GM19372 (cell line): Measurements from ENCODE around the gene HDAC8.
"Not testable (repeated sequence)": the region's sequence is repeated elsewhere in the genome, so short reads cannot be mapped to it uniquely, and the experiment has no call there.

Source experiments
- ATAC-seq: cut with Tn5 transposase; IDR thresholded peaks from one replicate; pipeline ENCODE4 v1.9.1; 2021; ENCODE audit warnings: mild to moderate bottlenecking, low read depth, moderate library complexity; ENCODE audit not compliant: unreplicated experiment

Gene HDAC8

GRCh38 chrX:72539822-72540221 lies 32.8 kb downstream of the HDAC8 start:
- no peak for ATAC-seq

DNA sequence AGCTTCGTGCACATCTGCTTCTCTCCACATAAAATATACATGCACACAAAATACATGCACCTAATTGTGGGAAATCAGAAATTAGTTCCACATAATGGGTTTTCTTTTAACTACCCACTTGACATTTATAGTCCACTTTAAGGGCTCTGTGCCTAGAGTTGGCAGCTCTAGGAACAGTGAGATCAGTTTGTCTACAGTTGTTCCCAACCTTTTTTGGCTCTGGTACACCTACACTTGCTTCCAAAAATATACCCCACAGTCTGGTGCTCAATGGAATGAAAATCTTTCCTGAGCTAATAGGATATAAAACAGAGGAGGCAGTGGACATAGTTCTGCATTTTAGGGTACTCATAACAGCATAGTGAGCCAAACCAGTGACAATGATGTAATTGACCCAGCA lies 36.1 kb downstream of the HDAC8 start:
- ATAC-seq, result no peak

- no peak for ATAC-seq
These were observed 40.3 kb downstream of the HDAC8 start for GRCh38 chrX:72532366-72532765.

- ATAC-seq, result no peak
These were observed 45.8 kb downstream of the HDAC8 start for GRCh38 chrX:72526534-72527508.

DNA sequence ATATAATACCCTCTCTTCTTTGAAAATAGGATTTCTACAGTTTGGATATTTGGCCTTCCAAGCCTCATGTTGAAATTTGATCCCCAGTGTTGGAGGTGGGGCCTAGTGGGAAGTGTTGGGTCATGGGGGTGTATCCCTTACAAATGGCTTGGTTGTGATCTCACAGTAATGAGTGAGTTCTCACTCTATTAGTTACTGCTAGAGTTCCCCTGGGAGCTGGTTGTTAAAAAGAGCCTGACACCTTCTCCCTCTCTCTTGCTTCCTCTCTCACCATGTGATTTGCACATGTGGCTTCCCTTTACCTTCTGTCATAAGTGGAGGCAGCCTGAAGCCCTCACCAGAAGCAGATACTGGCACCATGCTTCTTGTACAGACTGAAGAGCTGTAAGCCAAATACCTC lies 73.9 kb downstream of the HDAC8 start:
- ATAC-seq, result no peak

GRCh38 chrX:72495046-72495445 lies 77.6 kb downstream of the HDAC8 start:
- ATAC-seq, result no peak

DNA sequence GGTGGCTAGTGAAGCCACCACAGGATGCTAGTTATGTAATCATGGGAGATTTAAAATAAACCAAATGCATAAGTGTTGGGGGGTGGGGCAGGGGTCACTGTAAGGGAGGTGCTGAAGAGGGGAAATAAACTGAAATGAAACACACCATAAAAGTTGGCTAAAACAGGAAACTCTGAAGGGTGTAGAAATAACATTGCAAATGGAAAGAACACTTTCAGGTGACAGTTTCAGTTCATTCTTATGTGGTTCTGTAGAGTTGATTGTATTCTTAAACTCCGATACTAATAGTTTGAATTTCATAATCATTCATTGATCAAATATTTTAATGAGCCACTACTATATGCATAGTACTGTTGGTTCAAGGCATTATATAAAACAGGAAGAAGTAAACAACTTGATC lies 80.1 kb downstream of the HDAC8 start:
- ATAC-seq, result peak; percentile 83

- not testable (repeated sequence) for ATAC-seq
These were observed 82.4 kb downstream of the HDAC8 start for GRCh38 chrX:72490221-72490620.

DNA sequence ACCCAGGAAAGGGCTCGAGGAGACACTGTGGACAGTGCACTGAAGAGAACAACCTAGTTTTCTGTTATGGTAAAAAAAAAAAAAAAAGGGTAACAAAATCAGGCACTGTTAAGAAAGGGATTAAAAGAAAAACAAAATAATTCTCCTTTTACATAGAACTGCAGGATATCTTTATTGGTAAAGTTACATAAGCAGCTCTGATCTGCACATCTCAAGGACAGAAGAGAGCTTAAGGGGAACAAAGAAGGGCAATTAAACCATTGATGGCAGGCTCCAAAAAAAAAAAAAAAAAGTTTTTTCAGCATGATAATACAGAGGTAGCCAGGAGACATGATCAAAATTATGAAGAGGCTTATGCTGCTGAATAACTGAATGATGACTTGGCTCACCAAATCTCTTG lies 85.0 kb downstream of the HDAC8 start:
- no peak for ATAC-seq

DNA sequence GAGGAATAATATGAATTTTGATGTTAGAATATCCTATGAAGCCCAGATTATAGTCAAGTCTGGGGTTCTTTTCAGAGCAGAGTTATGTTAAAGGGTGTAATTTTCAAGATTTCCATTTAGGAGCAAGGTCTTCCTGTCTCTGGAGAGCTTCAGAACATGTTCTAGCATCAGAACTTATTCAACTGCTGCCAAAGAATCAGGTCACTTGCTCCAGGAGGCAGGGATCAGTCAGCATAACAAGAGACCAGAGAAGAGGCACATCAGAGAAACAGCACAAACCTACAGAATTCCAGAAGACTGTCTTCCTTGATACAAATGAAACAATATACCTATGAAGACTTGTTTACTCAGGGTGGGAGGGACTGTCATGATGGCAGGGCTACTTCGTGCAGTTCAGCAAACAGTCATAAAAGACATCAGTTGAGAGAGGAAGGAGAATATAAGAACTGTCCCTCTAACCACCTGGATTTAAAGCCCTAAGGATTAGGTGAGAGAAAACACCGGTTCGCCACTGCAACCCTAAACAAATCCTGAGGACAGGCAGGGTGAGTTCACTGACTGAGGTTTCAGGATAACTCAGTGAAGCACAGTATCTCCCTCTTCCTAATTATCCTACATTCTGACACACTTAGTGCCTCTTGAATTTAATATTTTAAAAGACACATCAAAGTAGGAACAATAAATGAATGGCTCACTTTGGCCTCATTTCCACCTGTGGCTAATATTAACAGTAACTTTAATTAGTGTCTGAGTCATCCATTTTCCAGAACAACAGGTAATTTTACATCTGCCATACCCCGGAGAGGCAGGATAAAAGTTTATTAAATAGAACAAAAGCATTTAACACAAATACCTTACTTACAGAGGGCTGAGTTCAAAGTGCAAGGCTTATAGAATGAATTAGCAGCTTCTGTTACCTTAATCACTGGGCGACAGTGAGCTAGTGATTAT lies 93.0 kb downstream of the HDAC8 start:
- no peak for ATAC-seq

- no peak for ATAC-seq
These were observed 93.8 kb downstream of the HDAC8 start for GRCh38 chrX:72478853-72479252.

- no peak for ATAC-seq
These were observed 94.3 kb downstream of the HDAC8 start for GRCh38 chrX:72478351-72478750.

DNA sequence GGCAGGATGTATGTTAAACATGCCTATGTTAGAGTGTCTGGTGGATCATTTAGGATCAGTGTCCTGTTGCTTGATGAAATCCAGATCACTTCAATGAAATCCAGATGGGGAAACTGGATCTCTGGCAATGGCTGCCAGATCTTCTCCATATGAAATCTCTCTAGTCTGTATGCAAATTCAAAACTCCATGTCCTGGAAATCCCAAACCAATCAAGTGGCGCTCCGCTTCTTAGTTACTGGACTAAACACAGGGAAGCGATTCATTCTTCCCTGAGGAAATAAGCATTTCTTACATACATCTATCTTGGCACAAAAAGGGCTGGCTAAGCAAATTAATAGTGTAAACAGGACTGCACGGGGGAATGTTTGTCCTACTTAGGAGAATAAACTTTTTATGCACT lies 94.9 kb downstream of the HDAC8 start:
- no peak for ATAC-seq

- ATAC-seq, result no peak
These were observed 95.3 kb downstream of the HDAC8 start for GRCh38 chrX:72477376-72477775.

GRCh38 chrX:72475952-72476668 lies 96.5 kb downstream of the HDAC8 start:
- ATAC-seq, result no peak

- ATAC-seq, result no peak
These were observed 97.3 kb downstream of the HDAC8 start for GRCh38 chrX:72475338-72475737.

DNA sequence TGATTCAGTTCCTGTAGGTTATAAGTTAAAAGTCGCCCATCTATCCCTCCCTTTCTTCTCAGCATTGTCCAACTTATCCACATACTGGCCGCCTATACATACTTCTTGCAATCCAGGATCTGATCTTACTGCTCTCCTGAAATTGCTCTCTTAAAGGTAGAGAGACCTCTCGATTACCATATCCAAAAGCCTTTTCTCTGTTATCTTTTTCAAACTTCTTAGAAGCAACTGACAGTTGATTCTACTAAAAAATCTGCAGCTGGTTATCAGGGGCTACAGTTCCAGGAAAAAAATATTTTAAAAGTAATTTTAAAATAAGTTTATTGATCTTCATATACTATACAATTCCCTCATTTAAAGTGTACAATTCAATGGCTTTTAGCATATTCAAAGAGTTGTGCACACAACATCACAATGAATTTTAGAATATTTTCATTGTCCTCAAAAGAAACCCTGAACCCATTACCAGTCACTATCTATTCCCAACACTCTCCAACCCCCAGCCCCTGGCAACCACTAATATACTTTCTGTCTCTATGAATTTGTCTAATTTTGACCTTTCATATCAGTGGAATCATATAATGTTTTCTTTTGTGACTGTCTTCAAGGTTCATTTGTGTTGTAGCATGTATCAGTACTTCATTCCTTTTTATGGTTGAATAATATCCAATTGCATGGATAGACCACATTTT lies 102.0 kb downstream of the HDAC8 start:
- no peak for ATAC-seq

- no peak for ATAC-seq
These were observed 102.5 kb downstream of the HDAC8 start for GRCh38 chrX:72470117-72470516.

DNA sequence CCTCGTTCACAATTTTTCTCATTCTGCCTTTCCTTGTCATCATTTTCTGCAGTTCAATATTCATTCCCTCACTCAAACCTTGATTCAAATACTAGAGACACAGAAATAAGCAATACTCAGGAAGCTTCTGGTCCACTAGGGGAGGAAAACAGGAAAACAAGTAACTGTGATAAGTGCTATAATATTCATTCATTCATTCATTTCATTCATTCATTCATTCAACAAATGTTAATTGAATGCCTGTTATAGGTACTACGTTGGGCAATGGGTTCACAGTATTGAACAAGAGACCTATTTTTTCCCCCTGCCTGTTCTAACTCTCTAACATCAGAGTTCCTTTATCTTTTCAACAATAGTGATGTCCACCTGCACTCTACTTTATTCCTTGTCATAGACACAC lies 104.0 kb downstream of the HDAC8 start:
- ATAC-seq, result no peak

- no peak for ATAC-seq
These were observed 105.5 kb downstream of the HDAC8 start for GRCh38 chrX:72467135-72467534.
